ENCODE data around the gene MRPS17.

GRCh38 chr7:55963584-55964168 lies 12.0 kb downstream of the MRPS17 start:
- no peak for TF ChIP-seq POLR2A (IDR thresholded peaks at IDR 0.05)
- TF ChIP-seq CTCF (IDR thresholded peaks at IDR 0.05) = no peak

Data from heart left ventricle (tissue), 13 donors.